Natural killer cell (primary cell): ENCODE data around the gene UTS2R. TPM values are rescaled to one million over a fixed set of nuclear protein-coding genes. Genes with fewer than 3 reads are reported as not detected.

ENCODE experiments used
- ATAC-seq, 3 donors: fragments of 150-1000 bp in 2 of 3; fragments of 200-7000 bp in 1 of 3; cut with Tn5 transposase; 1 replicate in 1 of 3; 2 replicates in 2 of 3; pipeline ENCODE4 v1.10.0; 2021; ENCODE audit warnings: mild to moderate bottlenecking in 2 of 3, moderate library complexity in 2 of 3
- DNase-seq, 2 donors: peaks; one replicate each; pipeline versions ENCODE4 v3.0.0 to v3.0.0-alpha.2; 2013 to 2021; ENCODE audit warnings: mixed read lengths in 1 of 2
- H3K27ac ChIP-seq: one replicate; pipeline ENCODE4 v1.5.1; 2013; ENCODE audit warnings: mild to moderate bottlenecking, low read length
- H3K27me3 ChIP-seq: one replicate; pipeline ENCODE4 v1.6.1; 2013; ENCODE audit warnings: low read length; ENCODE audit not compliant: control insufficient read depth, insufficient read depth
- H3K36me3 ChIP-seq: one replicate; pipeline ENCODE4 v1.6.1; 2013; ENCODE audit warnings: low read length; ENCODE audit not compliant: control insufficient read depth, insufficient read depth
- H3K4me1 ChIP-seq: one replicate; pipeline ENCODE4 v1.6.1; 2013; ENCODE audit warnings: low read length; ENCODE audit not compliant: control insufficient read depth, insufficient read depth
- H3K4me3 ChIP-seq: one replicate; pipeline ENCODE4 v1.5.1; 2013; ENCODE audit warnings: low read length
- H3K9me3 ChIP-seq: one replicate; pipeline ENCODE4 v1.6.1; 2013; ENCODE audit warnings: low read length; ENCODE audit not compliant: control insufficient read depth, insufficient read depth
- H3K27ac Mint-ChIP-seq, 2 donors: one replicate each; pipeline ENCODE4 v1.8.0; 2022; ENCODE audit warnings: mild to moderate bottlenecking in 2 of 2, mixed read lengths in 2 of 2, moderate library complexity in 1 of 2
- H3K27me3 Mint-ChIP-seq, 2 donors: one replicate each; pipeline ENCODE4 v1.8.0; 2022; ENCODE audit warnings: low read depth in 2 of 2, mixed read lengths in 2 of 2
- H3K36me3 Mint-ChIP-seq: one replicate; pipeline ENCODE4 v1.8.0; 2022; ENCODE audit warnings: mixed read lengths
- H3K4me1 Mint-ChIP-seq, 2 donors: one replicate each; pipeline ENCODE4 v1.8.0; 2022; ENCODE audit warnings: mixed read lengths in 2 of 2
- H3K4me3 Mint-ChIP-seq: one replicate; pipeline ENCODE4 v1.8.0; 2022; ENCODE audit warnings: mild to moderate bottlenecking, moderate library complexity, mixed read lengths
- H3K9me3 Mint-ChIP-seq, 2 donors: one replicate each; pipeline ENCODE4 v1.8.0; 2022; ENCODE audit warnings: mixed read lengths in 2 of 2
- CTCF ChIP-seq: fragments of 200-600 bp; IDR thresholded peaks from one replicate; pipeline ENCODE4 v1.8.0; 2022; ENCODE audit warnings: antibody characterized with exemption
- WGBS: methylation state at CpG from one replicate; pipeline ENCODE4 v1.1.7; 2013; ENCODE audit warnings: missing lambda C conversion rate; ENCODE audit not compliant: insufficient coverage; 5-methylcytosine and 5-hydroxymethylcytosine counted together
- intact Hi-C: fragments of 100-400 bp; cut with micrococcal nuclease; formaldehyde crosslinking; loops from one replicate; pipeline ENCODE4 v1.14.2; 2022
- total RNA-seq, 4 donors: library from RNA; stranded (reverse); fragments of 120-200 nt in 1 of 4; gene quantifications; one replicate each; pipeline versions ENCODE4 v1.2.3 to v1.2.4, GENCODE V29; 2013 to 2022

The UTS2R gene
- total RNA-seq, 3 donors from 2014 or later (not counting 1 experiment from before 2014, with no cell fraction given) = 0.28 TPM; not detected in 2

GRCh38 chr17:82361885-82362633 is 9.5 kb upstream of the UTS2R start:
- Histone ChIP-seq H3K9me3 (no peaks in the 10 kb centered on the region), H3K27me3 (no peaks in the 10 kb centered on the region), H3K27ac (no peak overlapping the region), H3K4me1 (peaks cover 5% of the 10 kb centered on the region), H3K4me3 (no peak overlapping the region), H3K36me3 (no peaks in the 10 kb centered on the region)
- intact Hi-C loops = no loop called here
- peaks cover 0 to 10% of the 10 kb centered on the region in 2 donors for H3K4me1 Mint-ChIP-seq
- H3K36me3 Mint-ChIP-seq = no peaks in the 10 kb centered on the region
- no peak overlapping the region for H3K27ac Mint-ChIP-seq
- ATAC-seq (no peak), DNase-seq (no peak)
- H3K9me3 Mint-ChIP-seq = no peaks in the 10 kb centered on the region
- 96% methylated on average over 6 of the region's 6 CpGs for WGBS
- H3K4me3 Mint-ChIP-seq = no peak overlapping the region
- TF ChIP-seq CTCF = no peak
- peaks cover 6 to 14% of the 10 kb centered on the region in 2 donors for H3K27me3 Mint-ChIP-seq

- WGBS = 74% methylated on average over 6 of the region's 6 CpGs
- intact Hi-C loops = no loop called here
These were observed 5.8 kb upstream of the UTS2R start for GRCh38 chr17:82365606-82366295.

GRCh38 chr17:82366749-82367148 is 4.8 kb upstream of the UTS2R start:
- no peak for TF ChIP-seq CTCF
- H3K9me3 ChIP-seq = no peaks in the 10 kb centered on the region
- intact Hi-C loops = no loop called here

More at GRCh38 chr17:82365606-82366295, 5.8 kb upstream of the UTS2R start:
- DNase-seq (no peak), ATAC-seq (no peak)
- no peak for TF ChIP-seq CTCF
- no peaks in the 10 kb centered on the region for H3K36me3 Mint-ChIP-seq
- no peaks in the 10 kb centered on the region for H3K9me3 Mint-ChIP-seq
- peaks cover 4 to 26% of the 10 kb centered on the region in 2 donors for H3K27me3 Mint-ChIP-seq
- no peak overlapping the region for H3K4me3 Mint-ChIP-seq
- Histone ChIP-seq H3K4me3 (no peak overlapping the region), H3K9me3 (no peaks in the 10 kb centered on the region), H3K27me3 (peaks cover 7% of the 10 kb centered on the region), H3K4me1 (peaks cover 5% of the 10 kb centered on the region), H3K27ac (no peak overlapping the region), H3K36me3 (no peaks in the 10 kb centered on the region)
- peaks cover 2 to 3% of the 10 kb centered on the region in 2 donors for H3K4me1 Mint-ChIP-seq
- no peak overlapping the region for H3K27ac Mint-ChIP-seq

More at GRCh38 chr17:82366749-82367148, 4.8 kb upstream of the UTS2R start:
- peaks cover 10 to 31% of the 10 kb centered on the region in 2 donors for H3K27me3 Mint-ChIP-seq
- Histone ChIP-seq H3K27me3 (peaks cover 13% of the 10 kb centered on the region), H3K36me3 (no peaks in the 10 kb centered on the region), H3K27ac (no peak overlapping the region), H3K4me3 (no peak overlapping the region), H3K4me1 (peaks cover 10% of the 10 kb centered on the region)
- no peaks in the 10 kb centered on the region for H3K36me3 Mint-ChIP-seq
- no peaks in the 10 kb centered on the region for H3K9me3 Mint-ChIP-seq
- peaks cover 7 to 9% of the 10 kb centered on the region in 2 donors for H3K4me1 Mint-ChIP-seq
- WGBS = 97% methylated on average over 6 of the region's 7 CpGs
- H3K4me3 Mint-ChIP-seq = no peak overlapping the region
- DNase-seq = no peak
- no peak for ATAC-seq
- no peak overlapping the region for H3K27ac Mint-ChIP-seq
